Measurements from ENCODE around the gene BCKDK. TPM values are rescaled to one million over a fixed set of nuclear protein-coding genes. Genes with fewer than 3 reads are reported as not detected.

Gene BCKDK
- total and polyA plus RNA-seq, 4 donors = 16.2 to 61.8 (median 33.9) TPM

GRCh38 chr16:31076319-31076718 is 31.9 kb upstream of the BCKDK start:
- DNase-seq (no peak), ATAC-seq (ENCODE audit: insufficient read depth, low FRiP score) (no peak)
- H3K4me3 ChIP-seq = no peak overlapping the region
- peaks cover 9 to 53% (median 32%) of the 10 kb centered on the region in 4 donors for H3K36me3 ChIP-seq (ENCODE audit: control insufficient read depth in 4 of 4, insufficient read depth in 4 of 4, low read length in 4 of 4)
- no peak overlapping the region for H3K9ac ChIP-seq (ENCODE audit: insufficient read depth in 1 of 2, low read length in 2 of 2)
- 82 to 83% methylated on average over 13 to 16 of the region's 16 CpGs for WGBS, 2 donors
- no peak for TF ChIP-seq CTCF (IDR thresholded peaks at IDR 0.05; ENCODE audit: control extremely low read depth, extremely low read depth)
- H3K9me3 ChIP-seq (ENCODE audit: control insufficient read depth in 4 of 4, insufficient read depth in 3 of 4, low read length in 3 of 4) = no peaks in the 10 kb centered on the region
- H3K4me1 ChIP-seq (ENCODE audit: control insufficient read depth in 5 of 5, insufficient read depth in 5 of 5, low read length in 5 of 5) = peaks cover 7 to 19% (median 9%) of the 10 kb centered on the region in 5 donors
- H3K27ac ChIP-seq (ENCODE audit: low read depth in 1 of 2, low read length in 1 of 2) = no peak overlapping the region
- H3K27me3 ChIP-seq (ENCODE audit: control insufficient read depth in 3 of 3, insufficient read depth in 3 of 3, low read length in 2 of 3) = no peaks in the 10 kb centered on the region

- no peak for TF ChIP-seq CTCF (IDR thresholded peaks at IDR 0.05; ENCODE audit: control extremely low read depth, extremely low read depth)
- Histone ChIP-seq H3K4me3 (no peak overlapping the region), H3K9ac (ENCODE audit: insufficient read depth in 1 of 2, low read length in 2 of 2) (no peak overlapping the region), H3K4me1 (ENCODE audit: control insufficient read depth in 5 of 5, insufficient read depth in 5 of 5, low read length in 5 of 5) (peaks cover 2 to 17% (median 7%) of the 10 kb centered on the region in 5 donors), H3K27me3 (ENCODE audit: control insufficient read depth in 3 of 3, insufficient read depth in 3 of 3, low read length in 2 of 3) (no peaks in the 10 kb centered on the region), H3K9me3 (ENCODE audit: control insufficient read depth in 4 of 4, insufficient read depth in 3 of 4, low read length in 3 of 4) (no peaks in the 10 kb centered on the region), H3K36me3 (ENCODE audit: control insufficient read depth in 4 of 4, insufficient read depth in 4 of 4, low read length in 4 of 4) (peaks cover 9 to 55% (median 35%) of the 10 kb centered on the region in 4 donors), H3K27ac (ENCODE audit: low read depth in 1 of 2, low read length in 1 of 2) (no peak overlapping the region)
- no peak for DNase-seq
- ATAC-seq (ENCODE audit: insufficient read depth, low FRiP score) = no peak
- 96% methylated on average over 13 of the region's 13 CpGs for WGBS, 2 donors
Measured at GRCh38 chr16:31077024-31077423, 31.2 kb upstream of the BCKDK start.

GRCh38 chr16:31077592-31078396 is 30.4 kb upstream of the BCKDK start:
- TF ChIP-seq CTCF (IDR thresholded peaks at IDR 0.05; ENCODE audit: control extremely low read depth, extremely low read depth) = no peak
- 94 to 95% methylated on average over 30 of the region's 30 CpGs for WGBS, 2 donors
- Histone ChIP-seq H3K27me3 (ENCODE audit: control insufficient read depth in 3 of 3, insufficient read depth in 3 of 3, low read length in 2 of 3) (no peaks in the 10 kb centered on the region), H3K27ac (ENCODE audit: low read depth in 1 of 2, low read length in 1 of 2) (no peak overlapping the region), H3K4me3 (no peak overlapping the region), H3K9me3 (ENCODE audit: control insufficient read depth in 4 of 4, insufficient read depth in 3 of 4, low read length in 3 of 4) (no peaks in the 10 kb centered on the region), H3K4me1 (ENCODE audit: control insufficient read depth in 5 of 5, insufficient read depth in 5 of 5, low read length in 5 of 5) (peaks cover 0 to 10% (median 5%) of the 10 kb centered on the region in 5 donors), H3K36me3 (ENCODE audit: control insufficient read depth in 4 of 4, insufficient read depth in 4 of 4, low read length in 4 of 4) (peaks cover 9 to 60% (median 36%) of the 10 kb centered on the region in 4 donors), H3K9ac (ENCODE audit: insufficient read depth in 1 of 2, low read length in 2 of 2) (no peak overlapping the region)
- ATAC-seq (ENCODE audit: insufficient read depth, low FRiP score) = no peak
- DNase-seq = no peak

Measured in lung (tissue), 12 donors.